OCI-LY1 (cell line): Measurements from ENCODE around the gene MTMR1.

Experiments
- EZH2 ChIP-seq: fragments of 200-600 bp; sonication (generic), shearing (Covaris generic); IDR thresholded peaks from 2 replicates; pipeline ENCODE4 v1.8.0; 2017; ENCODE audit warnings: borderline replicate concordance, mixed run types, mild to moderate bottlenecking, antibody characterized with exemption, low read length, moderate library complexity, mixed read lengths
- TF ChIP-seq, protein P1 (sequence below): fragments of 200-600 bp; sonication (generic), shearing (Covaris generic); IDR thresholded peaks from 2 replicates; pipeline ENCODE4 v1.5.1; 2017; ENCODE audit warnings: mild to moderate bottlenecking, antibody characterized with exemption, low read length, moderate library complexity, mixed read lengths

DNA sequence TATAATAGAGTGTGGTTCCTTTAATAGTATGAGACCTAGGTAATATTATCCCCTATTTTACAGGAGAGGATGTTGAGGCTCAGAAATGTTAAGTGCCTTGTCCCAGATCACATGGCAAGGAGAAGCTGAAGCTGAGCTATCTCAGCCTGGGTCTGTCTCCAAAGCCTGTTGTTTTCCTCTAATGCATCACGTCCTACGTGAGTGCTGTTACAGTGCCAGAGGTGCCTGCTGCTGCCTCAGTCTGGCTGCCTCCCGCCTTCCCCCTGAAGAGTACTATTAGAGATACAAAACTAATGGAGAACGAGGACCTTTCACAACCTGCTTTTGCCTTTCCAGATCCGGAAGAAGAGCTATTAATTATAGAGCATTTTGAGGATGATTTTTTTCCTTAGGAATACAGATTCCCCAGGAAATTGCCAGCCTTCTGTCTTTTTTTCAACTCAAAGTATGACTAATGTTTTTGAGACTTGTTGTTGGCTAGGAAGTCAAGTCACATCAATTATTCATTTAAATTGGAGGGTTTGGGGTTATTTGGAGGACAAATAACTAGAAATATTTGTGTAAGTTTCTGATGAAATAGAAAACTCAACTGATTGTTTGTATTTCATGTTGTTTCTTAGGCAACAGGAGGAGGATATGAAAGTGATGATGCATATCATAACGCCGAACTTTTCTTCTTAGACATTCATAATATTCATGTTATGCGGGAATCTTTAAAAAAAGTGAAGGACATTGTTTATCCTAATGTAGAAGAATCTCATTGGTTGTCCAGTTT lies 43.9 kb upstream of the MTMR1 start:
- TF ChIP-seq, protein P1, sequence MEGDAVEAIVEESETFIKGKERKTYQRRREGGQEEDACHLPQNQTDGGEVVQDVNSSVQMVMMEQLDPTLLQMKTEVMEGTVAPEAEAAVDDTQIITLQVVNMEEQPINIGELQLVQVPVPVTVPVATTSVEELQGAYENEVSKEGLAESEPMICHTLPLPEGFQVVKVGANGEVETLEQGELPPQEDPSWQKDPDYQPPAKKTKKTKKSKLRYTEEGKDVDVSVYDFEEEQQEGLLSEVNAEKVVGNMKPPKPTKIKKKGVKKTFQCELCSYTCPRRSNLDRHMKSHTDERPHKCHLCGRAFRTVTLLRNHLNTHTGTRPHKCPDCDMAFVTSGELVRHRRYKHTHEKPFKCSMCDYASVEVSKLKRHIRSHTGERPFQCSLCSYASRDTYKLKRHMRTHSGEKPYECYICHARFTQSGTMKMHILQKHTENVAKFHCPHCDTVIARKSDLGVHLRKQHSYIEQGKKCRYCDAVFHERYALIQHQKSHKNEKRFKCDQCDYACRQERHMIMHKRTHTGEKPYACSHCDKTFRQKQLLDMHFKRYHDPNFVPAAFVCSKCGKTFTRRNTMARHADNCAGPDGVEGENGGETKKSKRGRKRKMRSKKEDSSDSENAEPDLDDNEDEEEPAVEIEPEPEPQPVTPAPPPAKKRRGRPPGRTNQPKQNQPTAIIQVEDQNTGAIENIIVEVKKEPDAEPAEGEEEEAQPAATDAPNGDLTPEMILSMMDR: no peak
- TF ChIP-seq EZH2: no peak
